Fibroblast of upper back skin (primary cell): ENCODE results near the gene TMEM150B.

Experiments
- DNase-seq: peaks from one replicate; pipeline ENCODE4 v3.0.0-alpha.2; 2013

TMEM150B gene

GRCh38 chr19:55275851-55276719, 49.1 kb downstream of the TMEM150B start:
- DNase-seq = no peak

- no peak for DNase-seq
Observed at GRCh38 chr19:55273978-55274707, 51.0 kb downstream of the TMEM150B start.

- no peak for DNase-seq
Observed at GRCh38 chr19:55272142-55272541, 53.0 kb downstream of the TMEM150B start.

- DNase-seq = no peak
Observed at GRCh38 chr19:55270172-55270942, 54.8 kb downstream of the TMEM150B start.

- no peak for DNase-seq
Observed at GRCh38 chr19:55269299-55269698, 55.8 kb downstream of the TMEM150B start.

GRCh38 chr19:55266840-55267239, 58.3 kb downstream of the TMEM150B start:
- DNase-seq = no peak

GRCh38 chr19:55266404-55266803, 58.7 kb downstream of the TMEM150B start:
- no peak for DNase-seq

GRCh38 chr19:55265723-55266386, 59.3 kb downstream of the TMEM150B start:
- DNase-seq = no peak

GRCh38 chr19:55265173-55265572, 60.0 kb downstream of the TMEM150B start:
- no peak for DNase-seq

GRCh38 chr19:55264531-55264930, 60.6 kb downstream of the TMEM150B start:
- no peak for DNase-seq
